HUES6 (cell line): ENCODE measurements around the gene SH3RF3.
"Not testable (repeated sequence)": the region's sequence is repeated elsewhere in the genome, so short reads cannot be mapped to it uniquely, and the experiment has no call there.

Experiments used
- H3K27ac ChIP-seq: 2 replicates; pipeline ENCODE4 v1.7.0; 2013; ENCODE audit warnings: low read depth, mild to moderate bottlenecking, low read length, inconsistent platforms
- H3K27me3 ChIP-seq: 2 replicates; pipeline ENCODE4 v1.6.1; 2013; ENCODE audit warnings: low read length; ENCODE audit not compliant: control insufficient read depth, insufficient read depth
- H3K36me3 ChIP-seq: 2 replicates; pipeline ENCODE4 v1.6.1; 2013; ENCODE audit warnings: low read length; ENCODE audit not compliant: control insufficient read depth, insufficient read depth
- H3K4me1 ChIP-seq: 2 replicates; pipeline ENCODE4 v1.6.1; 2013; ENCODE audit warnings: low read length; ENCODE audit not compliant: control insufficient read depth, insufficient read depth
- H3K4me3 ChIP-seq: 2 replicates; pipeline ENCODE4 v1.5.1; 2013; ENCODE audit warnings: low read depth, low read length
- H3K9ac ChIP-seq: one replicate; pipeline ENCODE4 v1.6.1; 2013; ENCODE audit warnings: mild to moderate bottlenecking, low read length
- H3K9me3 ChIP-seq: 2 replicates; pipeline ENCODE4 v1.6.1; 2013; ENCODE audit warnings: low read depth, low read length; ENCODE audit not compliant: control insufficient read depth, insufficient read depth

The SH3RF3 gene

GRCh38 chr2:109529532-109530449 is 400.8 kb downstream of the SH3RF3 start:
- no peak overlapping the region for H3K27ac ChIP-seq
- H3K27me3 ChIP-seq: no peaks in the 10 kb centered on the region
- no peaks in the 10 kb centered on the region for H3K36me3 ChIP-seq
- H3K4me3 ChIP-seq: no peak overlapping the region
- H3K4me1 ChIP-seq: no peaks in the 10 kb centered on the region
- H3K9me3 ChIP-seq: no peaks in the 10 kb centered on the region
- H3K9ac ChIP-seq: no peak overlapping the region

- no peaks in the 10 kb centered on the region for H3K36me3 ChIP-seq
- no peaks in the 10 kb centered on the region for H3K4me1 ChIP-seq
- no peaks in the 10 kb centered on the region for H3K9me3 ChIP-seq
- H3K27me3 ChIP-seq: no peaks in the 10 kb centered on the region
- H3K9ac ChIP-seq: no peak overlapping the region
- no peak overlapping the region for H3K4me3 ChIP-seq
- no peak overlapping the region for H3K27ac ChIP-seq
These were observed 401.7 kb downstream of the SH3RF3 start for GRCh38 chr2:109530712-109531111.

- H3K27me3 ChIP-seq: no peaks in the 10 kb centered on the region
- no peak overlapping the region for H3K27ac ChIP-seq
- no peak overlapping the region for H3K9ac ChIP-seq
- peaks cover 2% of the 10 kb centered on the region; the same call in 1 of the 2 replicates for H3K9me3 ChIP-seq
- H3K4me1 ChIP-seq: no peaks in the 10 kb centered on the region
- H3K4me3 ChIP-seq: no peak overlapping the region
- H3K36me3 ChIP-seq: no peaks in the 10 kb centered on the region
These were observed 402.2 kb downstream of the SH3RF3 start for GRCh38 chr2:109531221-109531620.

GRCh38 chr2:109531896-109532727 is 403.1 kb downstream of the SH3RF3 start:
- H3K27ac ChIP-seq: no peak overlapping the region
- no peak overlapping the region for H3K9ac ChIP-seq
- H3K36me3 ChIP-seq: no peaks in the 10 kb centered on the region
- H3K4me3 ChIP-seq: no peak overlapping the region
- H3K4me1 ChIP-seq: no peaks in the 10 kb centered on the region
- H3K27me3 ChIP-seq: no peaks in the 10 kb centered on the region
- peaks cover 10% of the 10 kb centered on the region for H3K9me3 ChIP-seq

- Histone ChIP-seq H3K4me3 (no peak overlapping the region), H3K27ac (no peak overlapping the region), H3K9me3 (peaks cover 11% of the 10 kb centered on the region), H3K4me1 (no peaks in the 10 kb centered on the region), H3K9ac (no peak overlapping the region), H3K36me3 (no peaks in the 10 kb centered on the region), H3K27me3 (no peaks in the 10 kb centered on the region)
These were observed 403.7 kb downstream of the SH3RF3 start for GRCh38 chr2:109532728-109533076.

- H3K4me3 ChIP-seq: no peak overlapping the region
- no peak overlapping the region for H3K9ac ChIP-seq
- peaks cover 11% of the 10 kb centered on the region for H3K9me3 ChIP-seq
- no peak overlapping the region for H3K27ac ChIP-seq
- no peaks in the 10 kb centered on the region for H3K36me3 ChIP-seq
- no peaks in the 10 kb centered on the region for H3K4me1 ChIP-seq
- H3K27me3 ChIP-seq: no peaks in the 10 kb centered on the region
These were observed 404.8 kb downstream of the SH3RF3 start for GRCh38 chr2:109533823-109534222.

GRCh38 chr2:109535217-109535946 is 406.4 kb downstream of the SH3RF3 start:
- no peak overlapping the region for H3K9ac ChIP-seq
- no peak overlapping the region for H3K27ac ChIP-seq
- no peaks in the 10 kb centered on the region for H3K4me1 ChIP-seq
- H3K9me3 ChIP-seq: peaks cover 11% of the 10 kb centered on the region
- no peaks in the 10 kb centered on the region for H3K36me3 ChIP-seq
- no peak overlapping the region for H3K4me3 ChIP-seq
- H3K27me3 ChIP-seq: no peaks in the 10 kb centered on the region

- not testable (repeated sequence) for H3K4me3 ChIP-seq, H3K27me3 ChIP-seq, H3K27ac ChIP-seq, H3K9ac ChIP-seq, H3K36me3 ChIP-seq, H3K4me1 ChIP-seq
- H3K9me3 ChIP-seq: peaks cover 11% of the 10 kb centered on the region
These were observed 407.6 kb downstream of the SH3RF3 start for GRCh38 chr2:109536556-109536955.

GRCh38 chr2:109537565-109538222 is 408.7 kb downstream of the SH3RF3 start:
- Histone ChIP-seq H3K27me3 (no peaks in the 10 kb centered on the region), H3K4me3 (no peak overlapping the region), H3K9ac (no peak overlapping the region), H3K4me1 (no peaks in the 10 kb centered on the region), H3K9me3 (peaks cover 11% of the 10 kb centered on the region), H3K27ac (no peak overlapping the region), H3K36me3 (no peaks in the 10 kb centered on the region; the same call in 1 of the 2 replicates)

- Histone ChIP-seq H3K9me3 (peaks cover 11% of the 10 kb centered on the region), H3K9ac (no peak overlapping the region), H3K27me3 (no peaks in the 10 kb centered on the region), H3K36me3 (no peaks in the 10 kb centered on the region; the same call in 1 of the 2 replicates), H3K27ac (no peak overlapping the region), H3K4me1 (no peaks in the 10 kb centered on the region), H3K4me3 (no peak overlapping the region)
These were observed 409.5 kb downstream of the SH3RF3 start for GRCh38 chr2:109538546-109538945.
